Measurements from ENCODE around the gene APLN.

DNA sequence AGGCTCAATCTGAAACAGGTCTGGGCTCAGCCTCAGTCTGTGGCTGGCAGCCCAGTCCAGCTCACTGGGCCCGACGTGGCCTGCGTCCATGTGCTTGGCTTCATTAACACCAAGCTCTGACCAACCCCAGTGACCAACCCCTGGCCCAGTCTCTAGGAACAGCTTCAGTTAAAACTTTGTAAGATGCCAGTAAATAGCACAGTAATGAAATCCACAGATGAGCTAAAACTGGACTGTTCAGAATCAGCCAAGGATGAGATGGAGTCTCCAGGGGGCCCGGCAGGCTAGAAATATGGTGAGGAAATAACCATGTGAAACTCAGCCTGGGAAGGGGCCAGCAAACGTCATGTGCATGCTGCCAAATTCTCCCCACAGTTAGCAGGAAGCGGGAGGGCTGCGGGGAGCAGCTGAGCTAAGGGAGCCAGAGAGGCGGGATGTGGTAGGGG, 46.9 kb upstream of the APLN start:
- TF ChIP-seq, protein P1, sequence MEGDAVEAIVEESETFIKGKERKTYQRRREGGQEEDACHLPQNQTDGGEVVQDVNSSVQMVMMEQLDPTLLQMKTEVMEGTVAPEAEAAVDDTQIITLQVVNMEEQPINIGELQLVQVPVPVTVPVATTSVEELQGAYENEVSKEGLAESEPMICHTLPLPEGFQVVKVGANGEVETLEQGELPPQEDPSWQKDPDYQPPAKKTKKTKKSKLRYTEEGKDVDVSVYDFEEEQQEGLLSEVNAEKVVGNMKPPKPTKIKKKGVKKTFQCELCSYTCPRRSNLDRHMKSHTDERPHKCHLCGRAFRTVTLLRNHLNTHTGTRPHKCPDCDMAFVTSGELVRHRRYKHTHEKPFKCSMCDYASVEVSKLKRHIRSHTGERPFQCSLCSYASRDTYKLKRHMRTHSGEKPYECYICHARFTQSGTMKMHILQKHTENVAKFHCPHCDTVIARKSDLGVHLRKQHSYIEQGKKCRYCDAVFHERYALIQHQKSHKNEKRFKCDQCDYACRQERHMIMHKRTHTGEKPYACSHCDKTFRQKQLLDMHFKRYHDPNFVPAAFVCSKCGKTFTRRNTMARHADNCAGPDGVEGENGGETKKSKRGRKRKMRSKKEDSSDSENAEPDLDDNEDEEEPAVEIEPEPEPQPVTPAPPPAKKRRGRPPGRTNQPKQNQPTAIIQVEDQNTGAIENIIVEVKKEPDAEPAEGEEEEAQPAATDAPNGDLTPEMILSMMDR (IDR thresholded peaks at IDR 0.05; ENCODE audit: insufficient read depth, low read depth, low read length): no peak
- TF ChIP-seq EZH2 (IDR thresholded peaks at IDR 0.05; ENCODE audit: insufficient read depth, low read length): no peak
